GM21367 (cell line): Measurements from ENCODE around the gene CNTNAP5.

Source experiments
- ATAC-seq: cut with Tn5 transposase; IDR thresholded peaks from one replicate; pipeline ENCODE4 v1.9.1; 2021; ENCODE audit not compliant: unreplicated experiment

Gene CNTNAP5

DNA sequence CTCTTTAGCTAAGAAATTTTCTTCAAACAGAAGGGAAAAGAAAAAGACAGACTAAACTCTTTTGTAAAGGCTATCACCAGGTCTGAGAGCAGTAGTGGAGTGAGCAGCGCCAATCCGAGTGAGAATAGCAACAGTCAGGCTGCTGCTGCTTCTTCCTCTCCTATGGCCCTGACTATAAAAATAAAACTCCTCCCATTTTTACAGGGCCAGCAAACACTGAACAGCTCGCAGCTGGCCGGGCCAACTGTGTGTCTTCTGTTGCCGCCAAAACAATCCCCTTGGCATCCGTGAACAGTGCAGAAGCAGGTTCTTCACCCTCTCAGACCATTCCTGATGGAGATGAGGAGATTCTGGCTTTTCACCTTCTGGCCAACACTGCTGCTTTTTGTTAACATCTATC lies 124.5 kb downstream of the CNTNAP5 start:
- no peak for ATAC-seq

DNA sequence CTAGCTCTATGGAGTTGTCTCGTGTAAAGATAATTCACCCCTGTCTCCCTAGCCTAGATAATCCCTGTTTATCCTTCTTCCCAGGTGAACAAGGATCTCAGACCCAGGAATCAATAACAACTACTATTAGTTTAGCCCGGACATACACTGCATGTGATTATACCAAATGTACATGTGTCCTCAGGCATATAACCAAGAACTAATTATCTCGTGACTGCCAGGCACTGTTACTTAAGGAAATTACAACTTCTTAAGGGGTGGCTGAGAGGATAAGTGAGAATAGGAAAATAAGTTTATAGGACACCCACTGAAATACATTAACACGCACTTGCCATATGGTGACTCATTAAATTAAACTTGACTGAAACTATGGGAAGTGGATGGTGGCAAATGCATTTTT lies 126.6 kb downstream of the CNTNAP5 start:
- ATAC-seq = no peak

DNA sequence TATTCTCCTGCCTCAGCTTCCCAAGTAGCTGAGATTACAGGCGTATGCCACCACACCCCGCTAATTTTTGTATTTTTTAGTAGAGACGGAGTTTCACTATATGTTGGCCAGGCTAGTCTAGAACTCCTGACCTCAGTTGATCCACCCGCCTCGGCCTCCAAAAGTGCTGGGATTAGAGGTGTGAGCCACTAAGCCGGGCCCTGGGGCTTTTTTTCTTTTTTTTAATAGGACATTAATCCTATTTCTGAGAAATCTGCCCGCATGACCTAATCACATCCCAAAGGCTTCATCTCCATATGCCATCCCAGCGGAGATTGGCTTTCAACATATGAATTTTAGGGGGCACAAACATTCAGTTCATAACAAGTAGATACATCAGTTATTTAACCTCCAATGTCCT lies 128.6 kb downstream of the CNTNAP5 start:
- ATAC-seq = no peak

DNA sequence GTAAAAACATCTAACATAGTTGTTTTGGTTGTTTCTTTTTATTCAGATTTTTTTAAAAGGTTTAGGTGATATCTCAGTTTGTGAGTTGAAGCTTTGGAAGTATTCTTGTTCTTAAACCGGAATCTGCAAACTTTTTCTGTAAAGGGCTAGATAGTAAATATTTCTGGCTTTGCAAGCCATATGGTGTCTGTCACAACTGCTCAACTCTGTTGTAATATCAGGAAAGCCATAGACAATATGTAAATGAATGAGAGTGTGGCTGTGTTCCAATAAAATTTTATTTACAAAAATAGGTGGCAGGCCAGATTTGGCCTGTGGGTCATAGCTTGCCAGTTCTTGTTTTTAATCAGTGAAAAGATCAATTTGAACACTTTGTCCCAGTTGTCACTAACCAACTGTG lies 134.1 kb downstream of the CNTNAP5 start:
- no peak for ATAC-seq

DNA sequence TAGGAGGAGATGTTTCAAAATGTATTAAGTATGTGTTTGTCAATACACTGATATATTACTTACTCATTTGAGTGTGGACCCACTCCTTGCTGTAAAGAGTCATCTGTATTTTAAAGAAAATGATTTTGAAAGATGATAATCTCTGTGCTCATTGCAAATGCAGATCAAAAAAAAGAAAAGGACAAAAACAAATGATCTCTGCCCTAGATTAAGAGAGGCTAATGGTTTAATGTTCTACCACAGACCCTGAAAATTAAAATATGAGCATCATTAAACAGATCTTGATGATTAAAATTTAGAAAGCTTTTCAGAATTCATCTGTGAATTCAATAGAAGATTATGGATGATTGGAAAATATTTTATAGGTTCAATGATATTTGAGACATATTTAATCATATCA lies 136.5 kb downstream of the CNTNAP5 start:
- no peak for ATAC-seq

DNA sequence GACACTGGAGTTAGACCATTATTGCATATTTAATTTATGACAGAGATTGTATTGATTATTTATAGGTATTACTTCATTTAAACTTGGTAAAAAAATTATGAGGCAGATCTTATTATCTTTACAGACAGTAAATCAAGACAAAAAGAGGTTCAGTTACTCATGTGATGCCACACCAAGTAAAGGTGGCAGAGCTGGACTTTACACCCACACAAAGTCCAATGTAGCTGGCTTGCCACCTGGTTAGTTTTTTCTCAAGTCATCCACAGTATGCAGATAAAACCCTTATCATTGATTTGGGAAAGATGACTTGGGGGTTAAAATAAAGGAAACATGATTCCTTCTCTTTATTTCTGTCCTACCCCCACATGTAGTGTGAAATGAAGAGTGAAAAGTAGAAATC lies 137.2 kb downstream of the CNTNAP5 start:
- no peak for ATAC-seq

DNA sequence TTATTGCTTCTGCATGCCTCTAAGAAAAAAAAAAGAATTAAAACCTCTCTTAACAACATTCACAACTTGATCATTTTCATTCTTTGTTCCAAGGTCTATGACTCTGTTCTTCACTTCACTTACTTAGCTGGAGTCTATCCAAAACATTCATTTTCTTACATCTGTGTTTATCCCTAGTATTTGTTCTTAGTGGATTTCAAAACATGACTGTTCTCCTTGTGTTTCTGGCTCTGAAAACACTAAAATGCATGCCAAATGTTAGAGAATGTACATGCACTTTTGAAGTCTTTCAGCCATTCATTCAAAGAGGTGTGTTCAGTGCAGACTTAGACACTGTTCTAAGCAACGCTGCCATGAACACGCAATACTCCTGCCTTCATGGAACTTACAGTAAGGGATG lies 138.8 kb downstream of the CNTNAP5 start:
- ATAC-seq = no peak

DNA sequence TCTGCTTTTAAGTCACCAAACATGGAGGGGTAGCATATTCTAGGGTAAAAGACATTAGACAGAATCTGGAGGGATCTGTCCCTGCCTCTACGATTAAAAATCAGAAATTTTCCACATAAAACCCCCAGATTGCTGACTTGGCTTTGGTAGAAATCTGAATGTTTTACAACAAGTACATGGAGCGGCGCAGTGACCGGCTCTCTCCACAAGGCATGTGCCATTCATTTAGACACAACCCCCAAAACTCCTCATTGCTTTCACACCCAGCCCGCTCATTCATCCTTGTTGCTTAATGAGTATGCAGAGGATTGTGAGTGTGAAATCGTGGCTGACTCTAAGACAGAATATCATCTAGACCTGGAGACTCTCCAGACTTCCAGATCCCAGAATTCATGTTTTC lies 140.6 kb downstream of the CNTNAP5 start:
- no peak for ATAC-seq

DNA sequence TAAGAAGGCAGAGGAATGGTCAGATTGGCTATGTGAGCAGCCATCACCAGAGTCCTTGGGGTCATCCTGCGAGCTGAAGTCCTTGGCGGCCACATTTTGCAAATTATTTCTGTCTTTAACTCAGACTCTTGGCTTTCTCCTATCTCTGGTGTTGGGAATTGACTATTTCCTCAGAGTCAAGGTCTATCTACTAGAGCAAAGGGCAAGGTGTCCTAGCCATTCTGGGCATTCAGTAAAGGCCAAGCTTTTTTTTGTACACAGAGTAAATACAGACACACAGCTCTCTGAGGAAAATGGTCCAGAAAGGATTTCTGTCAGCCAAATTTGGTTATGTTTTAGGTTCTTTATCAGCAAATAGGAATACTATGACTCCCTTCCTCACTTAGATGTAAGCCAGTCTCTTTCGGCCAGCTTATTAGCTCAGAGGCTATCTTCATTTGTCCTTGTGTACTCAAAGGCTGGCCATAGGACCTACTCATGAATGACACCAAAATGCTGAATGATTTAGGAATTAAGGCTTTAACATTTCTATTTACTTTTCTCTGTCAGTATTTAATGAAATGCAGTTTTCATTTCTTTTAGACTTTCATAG lies 146.5 kb downstream of the CNTNAP5 start:
- ATAC-seq = no peak

DNA sequence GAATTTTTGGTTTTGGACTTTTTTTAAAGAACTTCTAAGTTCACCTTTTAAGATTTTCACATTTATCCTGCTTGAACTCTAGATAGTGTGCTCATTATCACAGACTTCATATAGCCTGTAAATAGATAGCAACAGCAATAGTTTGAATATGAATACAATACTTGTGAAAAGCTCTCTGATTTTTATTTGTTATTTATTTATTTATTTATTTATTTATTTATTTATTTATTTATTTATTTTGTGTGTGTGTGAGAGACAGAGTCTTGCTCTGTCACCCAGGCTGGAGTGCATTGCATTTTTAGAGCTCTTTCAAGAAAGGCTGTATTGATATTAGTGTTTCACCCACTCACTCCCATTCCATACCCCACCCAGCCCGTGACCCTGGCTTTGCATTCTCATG lies 153.6 kb downstream of the CNTNAP5 start:
- no peak for ATAC-seq

DNA sequence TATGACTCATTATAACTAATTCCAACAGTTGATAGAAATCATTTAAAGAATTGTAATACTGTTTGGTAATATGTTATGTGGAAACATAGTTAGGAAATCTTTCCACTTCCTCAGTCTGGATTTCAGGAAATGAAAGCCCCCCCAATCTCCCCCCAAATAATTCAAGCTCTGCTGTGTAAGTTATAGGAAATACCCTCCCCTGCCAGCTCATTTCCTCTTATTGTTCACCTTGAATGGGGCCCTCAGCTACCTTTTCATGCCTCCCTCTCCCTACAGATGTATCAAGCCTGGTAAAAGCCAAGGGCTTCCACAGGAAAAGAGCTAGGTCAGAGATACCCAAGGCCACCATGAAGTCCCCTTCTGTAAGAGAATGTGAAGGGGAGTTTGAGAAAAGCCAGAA lies 155.5 kb downstream of the CNTNAP5 start:
- no peak for ATAC-seq

DNA sequence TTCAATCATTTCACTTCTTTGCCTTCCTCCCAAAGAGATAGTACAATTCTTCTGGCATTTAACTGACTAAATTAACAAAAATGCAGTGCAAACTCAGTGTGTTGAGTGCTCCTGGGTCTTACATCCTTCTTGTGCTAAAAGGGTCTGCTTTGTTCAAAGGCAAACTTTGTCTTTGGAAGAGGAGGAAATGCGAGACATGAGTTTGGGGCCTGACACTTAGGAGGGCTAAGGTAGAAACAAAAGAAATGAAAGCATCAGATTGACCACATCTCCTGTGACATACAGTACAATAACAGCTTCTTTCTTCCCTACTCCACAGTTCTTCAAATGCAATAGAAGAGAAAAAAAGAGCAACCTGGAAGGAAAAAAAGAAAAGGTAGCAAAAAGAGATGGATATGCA lies 161.7 kb downstream of the CNTNAP5 start:
- no peak for ATAC-seq

DNA sequence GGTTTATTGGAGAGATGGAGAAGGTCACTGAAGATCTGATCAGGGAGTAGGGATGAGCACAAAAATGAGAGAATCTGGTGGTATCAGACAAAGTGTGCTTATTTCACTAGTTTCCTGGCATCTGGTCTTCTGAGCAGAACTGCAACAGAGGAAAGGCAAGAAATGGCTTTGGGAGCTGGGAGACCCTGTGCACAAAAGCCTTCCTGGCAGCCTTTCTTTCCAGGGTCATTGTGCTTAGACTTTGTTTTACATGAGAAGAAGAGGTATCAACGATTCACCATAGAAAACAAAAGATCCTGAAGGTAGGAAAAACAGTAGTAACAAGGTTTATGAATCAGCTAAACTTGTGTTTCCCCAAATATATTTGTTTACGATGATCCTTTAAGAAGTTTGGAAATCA lies 162.9 kb downstream of the CNTNAP5 start:
- no peak for ATAC-seq

DNA sequence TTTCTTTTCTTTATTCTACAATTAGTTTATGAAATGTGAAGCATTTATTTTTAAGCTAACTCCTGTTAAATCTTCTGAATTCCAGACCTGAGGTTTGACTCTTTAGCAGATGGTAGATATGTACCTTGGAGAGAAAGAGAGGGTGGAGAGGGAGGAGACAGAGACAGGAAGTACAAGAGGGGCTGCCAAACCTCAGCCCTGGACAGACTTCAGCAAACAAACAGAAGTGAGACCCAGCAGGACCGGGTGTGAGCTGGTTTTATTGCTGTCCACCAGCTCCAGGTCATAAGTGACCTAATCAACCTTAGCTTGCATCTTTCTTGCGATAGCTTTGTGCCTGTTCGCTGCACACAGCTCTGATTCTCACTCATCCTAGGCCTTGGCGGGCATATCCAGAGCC lies 168.6 kb downstream of the CNTNAP5 start:
- no peak for ATAC-seq

DNA sequence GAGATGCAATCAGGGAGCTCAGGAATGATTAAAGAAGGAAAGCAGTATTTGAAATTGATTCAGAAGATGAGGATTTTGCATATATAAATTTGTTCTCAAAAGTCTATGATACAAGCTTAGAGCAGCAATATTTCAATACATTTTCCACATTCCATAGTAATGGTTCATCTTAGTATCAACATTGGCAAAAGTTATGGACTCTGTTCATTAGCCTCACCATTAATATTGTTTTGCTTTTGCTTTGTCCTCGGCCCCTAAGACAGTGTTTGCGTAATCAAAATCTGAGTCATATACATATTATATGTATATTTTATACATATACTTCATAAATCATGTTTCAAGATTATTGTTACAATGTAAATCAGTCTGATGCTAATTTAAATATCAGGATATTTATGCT lies 176.6 kb downstream of the CNTNAP5 start:
- ATAC-seq = no peak

DNA sequence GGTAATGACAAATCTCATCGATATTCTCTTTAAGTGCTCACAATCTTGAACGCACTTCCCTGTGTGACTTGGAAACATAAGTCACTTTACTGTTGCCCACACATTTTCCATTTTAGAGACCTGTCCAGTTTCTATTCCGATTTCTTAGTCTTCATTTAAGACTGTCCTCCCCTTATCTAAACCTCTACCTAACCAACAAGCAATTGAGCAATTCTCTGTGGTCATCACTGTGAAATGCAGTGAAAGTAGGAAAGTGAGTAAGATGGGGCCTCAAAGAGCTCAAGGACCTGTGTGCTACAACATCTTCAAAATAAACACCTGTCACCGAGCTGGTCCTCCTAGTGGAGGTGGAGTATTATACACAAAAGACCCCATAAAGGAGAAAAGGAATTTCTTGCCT lies 184.4 kb downstream of the CNTNAP5 start:
- ATAC-seq = no peak

DNA sequence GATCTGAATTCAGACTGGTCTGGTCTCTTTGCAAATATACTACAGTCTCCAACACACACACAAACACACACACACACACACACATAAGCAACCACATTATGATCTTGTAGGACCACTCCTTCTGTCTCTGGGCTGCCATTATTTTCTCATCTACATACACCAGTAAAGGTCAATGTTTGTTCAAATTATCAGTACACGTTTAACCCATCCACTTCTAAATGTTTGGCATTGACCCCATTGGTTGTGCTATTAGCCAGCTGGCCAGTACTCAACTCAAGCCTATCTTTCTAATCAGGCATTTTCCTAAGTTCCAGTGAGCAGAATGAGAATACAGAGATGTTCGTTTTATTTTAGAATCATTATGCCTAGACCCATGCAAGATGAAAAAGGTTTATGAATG lies 186.4 kb downstream of the CNTNAP5 start:
- ATAC-seq = no peak

DNA sequence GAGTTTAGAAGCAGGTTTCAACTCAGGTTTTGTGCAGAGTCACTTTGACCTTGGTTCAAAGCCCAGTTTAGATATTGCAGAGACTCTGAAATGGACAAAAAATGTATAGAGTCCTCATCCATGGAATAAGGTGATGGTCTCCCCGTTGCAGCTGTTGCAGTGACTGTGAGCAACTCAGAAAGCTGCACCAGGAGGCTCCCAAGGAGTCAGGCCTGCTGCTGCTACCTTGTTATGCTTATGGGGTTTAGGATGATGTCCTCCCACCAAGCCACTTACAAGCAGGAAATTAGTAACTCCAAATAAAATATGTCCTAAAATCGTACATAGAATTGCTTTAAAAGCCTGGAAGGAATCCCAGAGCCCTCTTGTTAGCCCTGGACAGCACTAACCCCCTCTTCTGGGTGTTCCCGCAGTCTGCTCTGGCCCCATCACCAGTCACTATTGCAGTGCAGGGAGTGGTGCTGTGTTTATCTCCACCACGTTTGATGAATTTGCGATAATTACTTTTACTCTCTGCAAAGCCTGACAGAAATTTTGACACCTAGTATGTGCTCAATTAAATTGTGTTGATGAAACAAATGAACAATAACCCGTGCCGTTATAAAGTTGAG lies 189.0 kb downstream of the CNTNAP5 start:
- no peak for ATAC-seq

DNA sequence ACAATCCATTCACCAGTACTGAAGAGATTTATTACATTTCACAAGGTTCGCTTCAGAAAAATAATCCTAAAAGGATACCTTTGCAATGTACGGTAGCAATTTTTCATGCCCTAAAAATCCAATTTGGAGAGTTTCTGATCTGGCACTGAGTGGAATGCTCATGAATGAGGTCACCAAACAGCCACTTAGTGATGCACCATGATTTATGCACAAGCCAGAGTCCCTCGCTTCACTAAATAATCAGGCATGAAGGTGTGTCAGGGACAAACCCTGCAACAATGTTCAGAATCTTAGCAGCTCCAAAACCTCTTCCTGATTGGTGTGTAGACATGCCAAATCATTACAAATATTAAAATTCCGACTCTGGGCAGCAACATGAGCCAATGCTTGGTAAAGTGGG lies 221.1 kb downstream of the CNTNAP5 start:
- ATAC-seq = no peak

DNA sequence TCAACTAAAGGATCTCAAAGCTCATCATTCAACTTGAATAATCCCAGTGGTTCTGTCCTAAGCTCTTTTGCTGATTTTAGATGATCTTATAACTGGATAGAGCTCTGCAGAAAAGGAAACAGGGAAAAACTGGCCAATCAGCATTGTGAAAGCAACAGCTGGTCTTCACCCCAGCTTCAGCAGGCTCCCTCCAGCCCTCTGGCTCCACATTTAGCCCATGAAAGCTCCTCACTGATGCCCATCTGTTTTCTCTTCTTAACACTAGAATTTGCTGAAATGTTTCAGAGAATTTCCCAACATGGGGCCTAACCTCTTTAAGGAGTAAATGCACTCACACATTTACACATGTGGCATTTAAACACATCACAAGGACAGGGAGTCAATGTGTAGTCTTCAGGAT lies 223.3 kb downstream of the CNTNAP5 start:
- no peak for ATAC-seq

DNA sequence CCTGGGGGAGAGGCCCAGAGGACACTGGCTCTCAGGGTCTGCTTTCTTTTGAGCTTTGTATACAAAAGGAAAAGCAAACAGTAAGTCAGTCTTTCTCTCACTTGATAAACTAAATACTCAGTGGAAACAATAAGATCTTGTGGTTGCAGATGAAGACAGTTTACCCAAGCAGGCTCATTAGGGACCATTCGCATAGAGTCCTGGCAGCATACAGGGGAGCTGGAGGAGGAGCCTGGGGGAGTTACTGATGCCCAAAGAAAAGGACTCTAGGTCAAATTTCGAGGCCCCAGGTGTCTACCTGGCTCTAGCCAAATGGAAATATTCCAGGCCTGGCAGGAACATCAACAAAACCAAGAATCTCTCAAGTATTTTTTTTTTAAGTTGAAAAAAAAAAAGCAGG lies 225.3 kb downstream of the CNTNAP5 start:
- ATAC-seq = no peak

DNA sequence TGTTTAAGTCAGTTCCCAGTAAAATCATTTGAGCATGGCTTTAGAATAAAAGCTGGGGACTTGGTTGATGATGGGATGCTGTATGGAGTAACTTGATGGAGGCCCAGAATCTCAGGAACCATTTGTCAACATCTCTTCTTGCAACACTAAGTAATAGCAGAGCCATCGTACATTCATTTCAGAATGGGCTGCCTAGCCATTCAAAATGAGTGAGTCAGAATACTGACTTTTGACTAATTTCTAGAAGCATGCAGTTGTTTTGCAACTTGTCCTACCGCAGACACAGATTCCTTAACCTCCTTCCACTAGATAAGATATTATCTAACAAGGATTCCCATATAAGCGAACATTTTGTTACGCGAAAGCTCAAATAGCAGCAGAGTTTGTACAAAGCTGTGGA lies 229.5 kb downstream of the CNTNAP5 start:
- ATAC-seq = no peak

DNA sequence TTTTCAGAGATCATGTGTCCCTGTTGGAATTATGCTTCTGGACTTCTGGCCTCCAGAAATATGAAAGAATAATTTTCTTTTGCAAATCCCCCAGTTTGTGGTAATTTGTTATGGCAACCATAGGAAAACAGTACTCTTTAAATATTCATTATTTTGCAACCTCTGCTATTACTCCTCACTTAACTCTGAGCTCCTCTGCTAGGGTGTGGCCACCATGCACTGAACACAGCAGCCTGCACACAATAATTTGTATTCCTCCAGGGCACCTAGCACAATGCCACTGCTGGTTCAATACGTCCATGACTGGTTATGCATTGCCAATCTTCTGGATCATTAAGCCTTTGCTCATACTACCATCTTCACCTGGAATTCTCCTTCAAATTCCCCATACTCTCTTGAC lies 232.0 kb downstream of the CNTNAP5 start:
- no peak for ATAC-seq
